Activated T-helper 2 cell treated with anti-CD3 and anti-CD28 coated beads, Interferon-gamma antibody, Interleukin-2, Interleukin-4, amounts not matched to agents 10 μg/mL and 5 μg/mL and 100 μg/mL, durations not matched to agents 14 hours and 24 hours and 36 hours (primary cell): Measurements from ENCODE around the gene GOLGB1. TPM values are rescaled to one million over a fixed set of nuclear protein-coding genes. Genes with fewer than 3 reads are reported as not detected.

Source experiments
- DNase-seq: peaks from one replicate; pipeline ENCODE4 v3.0.0; 2021; ENCODE audit warnings: low spot score
- H3K27ac Mint-ChIP-seq: one replicate; pipeline ENCODE4 v1.8.0; 2021; ENCODE audit warnings: mixed read lengths
- H3K27me3 Mint-ChIP-seq: one replicate; pipeline ENCODE4 v1.8.0; 2021; ENCODE audit warnings: low read depth, mixed read lengths
- H3K36me3 Mint-ChIP-seq: one replicate; pipeline ENCODE4 v1.8.0; 2021; ENCODE audit warnings: low read depth, mixed read lengths
- H3K4me1 Mint-ChIP-seq: one replicate; pipeline ENCODE4 v1.8.0; 2021; ENCODE audit warnings: low read depth, mixed read lengths
- H3K4me3 Mint-ChIP-seq: one replicate; pipeline ENCODE4 v1.8.0; 2021; ENCODE audit warnings: low read depth, mild to moderate bottlenecking, moderate library complexity, mixed read lengths
- H3K9me3 Mint-ChIP-seq: one replicate; pipeline ENCODE4 v1.8.0; 2021; ENCODE audit warnings: mixed read lengths
- intact Hi-C: fragments of 100-400 bp; cut with micrococcal nuclease; formaldehyde crosslinking; loops from one replicate; pipeline ENCODE4 v1.15.1; 2023
- total RNA-seq: library from RNA; stranded (reverse); gene quantifications from 2 replicates; pipeline ENCODE4 v1.2.3, GENCODE V29; 2022

GOLGB1 gene
- total RNA-seq, 1 donor from 2014 or later = 28.2 TPM

DNA sequence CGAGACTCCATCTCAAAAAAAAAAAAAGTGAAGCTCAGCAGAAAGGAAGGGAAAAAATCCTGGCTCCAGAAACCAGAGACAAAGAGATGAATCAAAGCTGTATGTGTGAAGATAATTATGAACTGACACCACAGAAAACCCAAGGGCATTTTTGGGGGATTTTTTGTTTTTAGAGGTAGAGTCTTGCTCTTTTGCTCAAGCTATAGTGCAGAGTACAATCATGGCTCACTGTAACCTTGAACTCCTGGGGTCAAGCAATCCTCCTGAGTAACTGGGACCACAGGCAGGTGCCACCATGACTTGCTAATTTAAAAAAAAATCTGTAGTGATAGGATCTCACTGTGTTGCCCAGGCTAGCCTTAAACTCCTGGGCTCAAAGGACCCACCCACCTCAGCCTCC lies 111.6 kb downstream of the GOLGB1 start:
- Mint-ChIP-seq H3K27ac (no peak overlapping the region), H3K27me3 (no peaks in the 10 kb centered on the region), H3K9me3 (no peaks in the 10 kb centered on the region), H3K4me3 (no peak overlapping the region), H3K36me3 (peaks cover 93% of the 10 kb centered on the region), H3K4me1 (peaks cover 5% of the 10 kb centered on the region)
- intact Hi-C loops = no loop called here
- no peak for DNase-seq

DNA sequence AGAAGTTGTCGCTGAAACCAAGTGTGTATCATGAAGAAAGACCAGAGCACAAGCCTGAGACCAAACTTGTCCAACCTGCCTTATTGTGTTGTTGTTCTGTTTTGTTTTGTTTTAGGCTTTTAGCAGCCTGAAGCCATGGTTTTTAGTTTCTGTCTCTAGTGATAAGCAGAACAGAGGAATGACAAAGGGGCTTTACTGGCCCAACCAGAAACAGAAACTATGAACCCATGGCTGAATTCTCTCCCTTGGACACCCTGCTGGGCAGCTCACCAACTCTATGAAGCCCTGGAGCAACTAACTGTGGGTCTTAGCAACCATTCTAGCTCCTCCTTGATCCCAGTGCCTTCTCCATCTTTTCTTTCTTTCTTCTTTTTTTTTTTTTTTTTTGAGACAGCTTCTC lies 119.2 kb downstream of the GOLGB1 start:
- no peak for DNase-seq
- no peaks in the 10 kb centered on the region for H3K9me3 Mint-ChIP-seq
- H3K27ac Mint-ChIP-seq = no peak overlapping the region
- H3K4me3 Mint-ChIP-seq = no peak overlapping the region
- H3K4me1 Mint-ChIP-seq = no peaks in the 10 kb centered on the region
- peaks cover 71% of the 10 kb centered on the region for H3K36me3 Mint-ChIP-seq
- intact Hi-C loops = no loop called here
- no peaks in the 10 kb centered on the region for H3K27me3 Mint-ChIP-seq

DNA sequence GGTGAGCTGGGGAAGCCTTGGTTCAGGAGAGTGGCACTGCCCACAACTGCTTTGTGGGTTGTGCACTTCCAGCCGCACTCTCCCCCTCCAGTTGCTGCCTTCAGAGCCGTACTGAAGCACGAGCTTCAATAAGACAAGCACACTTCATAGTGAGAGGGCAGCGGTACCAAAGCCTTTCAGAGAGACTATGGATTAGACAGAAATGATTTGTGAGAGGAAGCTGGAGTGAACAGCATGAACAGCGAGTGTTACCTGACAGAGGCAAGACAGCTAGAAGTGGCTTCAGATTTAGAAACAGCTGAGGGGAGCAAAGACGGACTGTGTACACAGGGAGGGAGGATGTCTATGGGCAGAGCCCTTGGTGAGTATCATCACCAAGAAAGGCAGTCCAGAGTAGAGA lies 119.9 kb downstream of the GOLGB1 start:
- no peaks in the 10 kb centered on the region for H3K9me3 Mint-ChIP-seq
- H3K27ac Mint-ChIP-seq = peak overlapping the region; percentile 42
- intact Hi-C loops = no loop called here
- H3K4me1 Mint-ChIP-seq = no peaks in the 10 kb centered on the region
- no peak overlapping the region for H3K4me3 Mint-ChIP-seq
- H3K36me3 Mint-ChIP-seq = peaks cover 64% of the 10 kb centered on the region
- no peak for DNase-seq
- no peaks in the 10 kb centered on the region for H3K27me3 Mint-ChIP-seq

DNA sequence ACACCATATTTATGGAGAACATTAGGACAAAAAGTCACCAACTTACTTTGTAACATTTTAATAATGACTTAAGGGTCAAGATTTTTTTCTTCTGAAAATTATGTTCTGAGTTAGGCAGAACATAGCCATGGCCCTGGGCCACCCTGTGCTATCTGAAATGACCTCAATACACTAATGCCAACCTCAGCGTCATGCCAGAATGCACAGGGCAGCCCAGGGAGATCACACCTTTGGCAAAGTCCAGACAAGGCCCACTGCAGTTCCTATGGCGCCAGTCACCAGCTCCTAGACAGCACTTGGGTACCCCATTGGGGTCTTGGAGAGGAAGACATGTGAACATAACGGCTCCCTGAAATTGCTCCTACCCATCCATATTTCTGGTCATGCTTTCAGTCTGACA lies 121.9 kb downstream of the GOLGB1 start:
- peaks cover 44% of the 10 kb centered on the region for H3K36me3 Mint-ChIP-seq
- no peaks in the 10 kb centered on the region for H3K9me3 Mint-ChIP-seq
- no peaks in the 10 kb centered on the region for H3K4me1 Mint-ChIP-seq
- no peak overlapping the region for H3K4me3 Mint-ChIP-seq
- H3K27me3 Mint-ChIP-seq = no peaks in the 10 kb centered on the region
- no peak for DNase-seq
- H3K27ac Mint-ChIP-seq = no peak overlapping the region
- intact Hi-C loops = no loop called here

DNA sequence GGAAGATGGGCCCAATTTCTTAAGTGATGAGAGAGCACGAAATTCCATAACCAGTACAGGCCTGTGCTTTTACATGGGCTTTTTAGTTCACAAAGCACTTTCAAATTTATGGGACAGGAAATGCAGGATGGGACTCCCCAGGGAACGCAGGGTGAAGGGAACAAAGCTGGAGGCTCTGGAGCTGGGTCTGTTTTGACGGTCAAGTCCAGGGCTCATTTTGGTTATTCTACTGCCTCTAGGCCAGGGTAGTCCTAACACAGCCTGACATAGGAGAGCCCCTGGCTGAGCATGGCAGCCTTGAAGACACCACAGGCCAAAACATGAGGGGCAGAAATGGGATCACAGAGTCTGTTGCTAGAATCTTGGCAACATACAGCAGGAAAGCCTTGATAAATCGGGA lies 122.3 kb downstream of the GOLGB1 start:
- H3K36me3 Mint-ChIP-seq = peaks cover 40% of the 10 kb centered on the region
- H3K27me3 Mint-ChIP-seq = no peaks in the 10 kb centered on the region
- H3K4me3 Mint-ChIP-seq = no peak overlapping the region
- H3K9me3 Mint-ChIP-seq = no peaks in the 10 kb centered on the region
- intact Hi-C loops = no loop called here
- H3K4me1 Mint-ChIP-seq = no peaks in the 10 kb centered on the region
- DNase-seq = no peak
- no peak overlapping the region for H3K27ac Mint-ChIP-seq

DNA sequence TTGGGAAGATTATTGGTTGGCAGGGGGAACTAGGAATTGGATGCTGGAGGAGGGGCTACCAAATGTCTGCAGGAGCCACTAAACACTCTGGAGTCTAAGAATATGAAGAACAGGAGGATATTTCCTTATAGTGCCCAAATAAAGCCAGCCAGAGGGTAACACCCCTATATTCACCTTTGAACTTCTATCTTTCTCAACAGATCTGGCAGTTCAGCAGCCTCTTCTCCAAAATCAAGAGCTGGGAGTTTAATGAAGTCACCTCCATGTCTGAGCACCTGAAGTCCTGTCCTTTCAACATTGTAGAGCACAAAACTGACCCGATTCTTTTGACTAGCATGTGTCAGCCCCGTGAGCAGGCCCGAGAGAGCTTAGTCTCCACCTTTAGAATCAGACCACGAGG lies 123.0 kb downstream of the GOLGB1 start:
- H3K36me3 Mint-ChIP-seq = peaks cover 33% of the 10 kb centered on the region
- no peak overlapping the region for H3K4me3 Mint-ChIP-seq
- intact Hi-C loops = no loop called here
- DNase-seq = no peak
- no peaks in the 10 kb centered on the region for H3K4me1 Mint-ChIP-seq
- no peaks in the 10 kb centered on the region for H3K27me3 Mint-ChIP-seq
- H3K9me3 Mint-ChIP-seq = no peaks in the 10 kb centered on the region
- H3K27ac Mint-ChIP-seq = no peak overlapping the region

DNA sequence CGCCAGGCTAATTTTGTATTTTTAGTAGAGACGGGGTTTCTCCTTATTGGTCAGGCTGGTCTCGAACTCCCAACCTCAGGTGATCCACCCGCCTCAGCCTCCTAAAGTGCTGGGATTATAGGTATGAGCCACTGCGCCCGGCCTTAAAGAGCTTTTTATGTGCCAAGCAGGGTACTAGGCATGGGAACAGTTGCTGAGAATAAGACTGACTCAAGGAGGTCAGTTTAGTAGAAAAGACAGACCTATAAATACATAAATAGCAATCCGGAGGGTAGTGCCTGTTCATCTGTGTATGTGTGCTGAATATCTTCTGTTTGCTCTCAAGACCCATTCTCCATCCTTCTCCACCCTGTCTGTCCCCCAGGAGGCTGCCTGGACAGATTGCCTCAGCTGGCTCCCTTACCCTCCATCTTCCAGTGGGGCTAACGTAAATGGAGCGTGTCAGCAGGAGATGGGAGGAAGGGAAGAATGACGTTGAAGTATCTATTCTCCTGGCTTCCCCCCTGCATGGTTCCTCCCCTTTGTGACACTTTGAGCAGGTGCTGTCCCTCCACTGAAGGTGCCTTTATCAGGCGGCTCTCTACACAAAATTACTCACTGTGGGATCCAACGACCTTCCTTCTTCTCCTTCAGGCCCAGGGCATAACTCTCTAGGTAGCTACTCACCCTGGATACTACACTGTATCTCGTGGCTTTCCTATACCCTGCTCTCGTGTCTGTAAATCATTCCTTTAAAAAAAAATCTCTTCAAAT lies 125.2 kb downstream of the GOLGB1 start:
- no peak for DNase-seq

DNA sequence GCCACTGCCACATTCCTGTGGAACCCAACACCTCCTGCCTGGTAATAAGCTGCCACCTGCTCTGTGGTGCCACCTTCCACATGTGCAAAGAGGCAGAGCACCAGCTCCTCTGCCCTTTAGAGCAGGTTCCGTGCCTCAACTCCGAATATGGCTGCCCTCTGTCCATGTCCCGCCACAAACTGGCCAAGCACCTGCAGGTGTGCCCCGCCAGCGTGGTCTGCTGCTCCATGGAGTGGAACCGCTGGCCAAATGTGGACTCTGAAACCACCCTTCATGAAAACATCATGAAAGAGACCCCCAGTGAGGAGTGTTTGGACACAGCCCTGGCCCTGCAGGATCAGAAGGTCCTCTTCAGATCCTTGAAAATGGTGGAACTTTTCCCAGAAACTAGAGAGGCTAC lies 128.1 kb downstream of the GOLGB1 start:
- no peak for DNase-seq
- Mint-ChIP-seq H3K4me3 (no peak overlapping the region), H3K9me3 (no peaks in the 10 kb centered on the region), H3K36me3 (no peaks in the 10 kb centered on the region), H3K27ac (no peak overlapping the region), H3K4me1 (no peaks in the 10 kb centered on the region), H3K27me3 (no peaks in the 10 kb centered on the region)
- intact Hi-C loops = no loop called here

More for the DNA sequence above, 125.2 kb downstream of the GOLGB1 start:
- H3K4me3 Mint-ChIP-seq = no peak overlapping the region
- no peaks in the 10 kb centered on the region for H3K4me1 Mint-ChIP-seq
- H3K36me3 Mint-ChIP-seq = peaks cover 11% of the 10 kb centered on the region
- intact Hi-C loops = no loop called here
- no peak overlapping the region for H3K27ac Mint-ChIP-seq
- H3K27me3 Mint-ChIP-seq = no peaks in the 10 kb centered on the region
- no peaks in the 10 kb centered on the region for H3K9me3 Mint-ChIP-seq

DNA sequence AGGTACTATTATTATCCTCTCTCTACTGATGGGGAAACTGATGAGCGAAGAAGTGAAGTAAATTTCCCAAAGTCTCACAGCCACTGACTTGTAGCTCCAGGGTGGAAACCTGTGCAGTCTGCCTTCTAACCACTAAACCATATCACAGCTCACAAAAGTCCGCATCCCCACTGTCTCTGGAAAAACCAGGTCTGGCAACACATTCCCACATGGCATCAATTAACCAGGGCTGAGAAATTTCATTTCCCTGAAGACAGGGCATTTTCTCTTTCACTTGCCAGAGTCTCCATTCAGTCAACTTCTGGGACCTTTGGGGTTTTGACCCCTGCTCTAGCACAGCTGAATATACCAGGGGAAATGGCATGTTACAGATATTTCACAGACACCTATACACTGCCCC lies 129.8 kb downstream of the GOLGB1 start:
- Mint-ChIP-seq H3K9me3 (no peaks in the 10 kb centered on the region), H3K4me1 (no peaks in the 10 kb centered on the region), H3K4me3 (no peak overlapping the region), H3K27ac (no peak overlapping the region), H3K36me3 (no peaks in the 10 kb centered on the region), H3K27me3 (no peaks in the 10 kb centered on the region)
- intact Hi-C loops = no loop called here
- no peak for DNase-seq

Other genes starting within 250 kb of the GOLGB1 start
- gene POLQ, start 203.8 kb downstream of the GOLGB1 start, total RNA-seq = 23.8 and 24.0 TPM in 2 replicates
- not detected in 2 replicates for gene ARGFX, start 181.8 kb downstream of the GOLGB1 start, total RNA-seq
- not detected in 2 replicates for gene FBXO40, start 156.4 kb downstream of the GOLGB1 start, total RNA-seq
- gene HCLS1, start 88.8 kb downstream of the GOLGB1 start, total RNA-seq = 234 and 243 TPM in 2 replicates
- 43.4 and 44.0 TPM in 2 replicates for gene IQCB1, start 85.3 kb upstream of the GOLGB1 start, total RNA-seq
- 18.5 and 19.2 TPM in 2 replicates for gene EAF2, start 85.5 kb upstream of the GOLGB1 start, total RNA-seq
- 3.5 and 3.9 TPM in 2 replicates for gene SLC15A2, start 144.7 kb upstream of the GOLGB1 start, total RNA-seq